Keratinocyte (primary cell): ENCODE measurements around the gene POLR3K. TPM values are rescaled to one million over a fixed set of nuclear protein-coding genes. Genes with fewer than 3 reads are reported as not detected.

ENCODE experiments used
- DNase-seq: peaks from one replicate; pipeline ENCODE4 v3.0.0-alpha.2; 2011; ENCODE audit warnings: low read depth, missing footprints, low spot score
- FAIRE-seq: peaks from 2 replicates; lab custom pipeline; 2011; peaks lifted over from hg19 to GRCh38; lab: Jason Lieb, UNC
- H2AFZ ChIP-seq: 2 replicates; pipeline ENCODE4 v1.6.0; 2012; ENCODE audit warnings: low read length, control low read depth, inconsistent platforms; ENCODE audit not compliant: control insufficient read depth
- H3K27ac ChIP-seq: 2 replicates; pipeline ENCODE4 v1.5.1; 2011; ENCODE audit warnings: low read length; ENCODE audit not compliant: control insufficient read depth, insufficient read depth
- H3K27me3 ChIP-seq: 3 replicates; pipeline ENCODE4 v1.6.0; 2011; ENCODE audit warnings: low read length; ENCODE audit not compliant: control insufficient read depth, insufficient read depth; ENCODE audit errors: extremely low read depth
- H3K36me3 ChIP-seq, 2 experiments: 2 replicates in 1 of 2; 3 replicates in 1 of 2; pipeline ENCODE4 v1.5.1; 2011; ENCODE audit warnings: low read length in 2 of 2, mild to moderate bottlenecking in 1 of 2; ENCODE audit not compliant: control insufficient read depth in 2 of 2, insufficient read depth in 2 of 2; ENCODE audit errors: extremely low read depth in 1 of 2
- H3K4me1 ChIP-seq: 3 replicates; pipeline ENCODE4 v1.5.1; 2011; ENCODE audit warnings: low read length; ENCODE audit not compliant: control insufficient read depth, insufficient read depth; ENCODE audit errors: extremely low read depth
- H3K4me2 ChIP-seq: 3 replicates; pipeline ENCODE4 v1.6.0; 2011; ENCODE audit warnings: low read depth, low read length; ENCODE audit not compliant: control insufficient read depth, insufficient read depth; ENCODE audit errors: extremely low read depth
- H3K4me3 ChIP-seq, 3 experiments: fragments of 200-600 bp in 1 of 3; sonication (generic) in 1 of 3; 2 replicates in 2 of 3; 3 replicates in 1 of 3; pipeline ENCODE4 v1.5.1; 2011 to 2016; ENCODE audit warnings: low read length in 3 of 3, mild to moderate bottlenecking in 3 of 3, control low read depth in 2 of 3, inconsistent platforms in 1 of 3, low read depth in 1 of 3, mixed read lengths in 1 of 3, mixed run types in 1 of 3, moderate library complexity in 1 of 3; ENCODE audit not compliant: control insufficient read depth in 2 of 3, insufficient read depth in 2 of 3; ENCODE audit errors: extremely low read depth in 1 of 3
- H3K79me2 ChIP-seq: 2 replicates; pipeline ENCODE4 v1.6.0; 2012; ENCODE audit warnings: low read length; ENCODE audit not compliant: control insufficient read depth, insufficient read depth
- H3K9ac ChIP-seq: 3 replicates; pipeline ENCODE4 v1.6.0; 2011; ENCODE audit warnings: low read length; ENCODE audit not compliant: control insufficient read depth, insufficient read depth; ENCODE audit errors: extremely low read depth
- H3K9me1 ChIP-seq: 3 replicates; pipeline ENCODE4 v1.6.0; 2011; ENCODE audit warnings: low read length; ENCODE audit not compliant: control insufficient read depth, insufficient read depth; ENCODE audit errors: extremely low read depth
- H3K9me3 ChIP-seq: 2 replicates; pipeline ENCODE4 v1.5.1; 2012; ENCODE audit warnings: low read depth, low read length; ENCODE audit not compliant: control insufficient read depth
- H4K20me1 ChIP-seq: 3 replicates; pipeline ENCODE4 v1.6.0; 2011; ENCODE audit warnings: low read length; ENCODE audit not compliant: control insufficient read depth, insufficient read depth; ENCODE audit errors: extremely low read depth
- EZH2 ChIP-seq: IDR thresholded peaks from one replicate; pipeline ENCODE4 v1.6.1; 2012; ENCODE audit warnings: inconsistent platforms, mild to moderate bottlenecking, low read length, moderate library complexity
- dilution Hi-C: fragments of 300-500 bp; cut with MboI; formaldehyde crosslinking; loops from one replicate; pipeline ENCODE4 v1.7.0; 2020; ENCODE audit warnings: low sequenced_read_pairs; ENCODE audit not compliant: extremely low pct_ligation_motif_present
- polyA plus RNA-seq, 5 experiments: library from polyadenylated mRNA; depleted of rRNA in 3 of 5; stranded (reverse) in 3 of 5; stranded (forward) in 1 of 5; unstranded in 1 of 5; fragments of >200 nt; gene quantifications; 1 replicate in 1 of 5; 2 replicates in 3 of 5; 3 replicates in 1 of 5; pipeline versions ENCODE4 v1.2.1 to v1.2.3, GENCODE V29; 2011 to 2012; ENCODE audit warnings: missing spikeins in 2 of 5, low read depth in 1 of 5, low replicate concordance in 1 of 5
- TF ChIP-seq, protein P1 (sequence below), 3 experiments: IDR thresholded peaks in 1 of 3; conservative IDR thresholded peaks in 1 of 3; optimal IDR thresholded peaks in 1 of 3; 2 replicates in 2 of 3; 3 replicates in 1 of 3; pipeline versions ENCODE3 to v1.5.1; 2011; ENCODE audit warnings: low read length in 3 of 3, mild to moderate bottlenecking in 3 of 3, moderate library complexity in 2 of 3, control low read depth in 1 of 3, inconsistent platforms in 1 of 3; ENCODE audit not compliant: insufficient read depth in 2 of 3; ENCODE audit errors: extremely low read depth in 1 of 3

Gene POLR3K
- polyA plus RNA-seq, 1 donor (not counting 4 experiments of a cell fraction or from before 2014, with no cell fraction given), result 23.2 TPM

DNA sequence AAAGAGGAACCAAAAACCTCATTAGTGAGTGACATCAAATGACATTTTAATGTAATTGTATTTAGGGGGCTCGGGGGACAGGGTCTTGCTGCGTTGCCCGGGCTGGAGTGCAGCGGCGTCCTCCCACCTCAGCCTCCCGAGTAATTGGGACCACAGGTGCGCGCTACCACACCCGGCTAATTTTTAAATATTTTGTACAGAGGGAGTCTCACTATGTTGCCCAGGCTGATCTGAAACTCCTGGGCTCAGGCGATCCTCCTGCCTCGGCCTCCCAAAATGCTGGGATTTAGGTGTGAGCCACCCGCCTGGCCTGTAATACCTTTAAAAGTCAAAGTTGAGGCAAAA is 801 bp upstream of the POLR3K start:
- Histone ChIP-seq H3K27ac (peak overlapping the region; percentile 31), H3K9me1 (no peaks in the 10 kb centered on the region), H3K27me3 (no peaks in the 10 kb centered on the region), H2AFZ (peak overlapping the region; percentile 94), H3K4me3 (peak overlapping the region; percentile 87 to 91 (median 91)), H3K9ac (peak overlapping the region; percentile 77), H3K4me1 (peaks cover 7% of the 10 kb centered on the region), H4K20me1 (no peaks in the 10 kb centered on the region), H3K36me3 (peaks cover 24 to 27% of the 10 kb centered on the region in 2 experiments), H3K9me3 (no peaks in the 10 kb centered on the region), H3K79me2 (peaks cover 32% of the 10 kb centered on the region), H3K4me2 (peak overlapping the region; percentile 85)
- dilution Hi-C loops, result no loop called here
- TF ChIP-seq, protein P1, sequence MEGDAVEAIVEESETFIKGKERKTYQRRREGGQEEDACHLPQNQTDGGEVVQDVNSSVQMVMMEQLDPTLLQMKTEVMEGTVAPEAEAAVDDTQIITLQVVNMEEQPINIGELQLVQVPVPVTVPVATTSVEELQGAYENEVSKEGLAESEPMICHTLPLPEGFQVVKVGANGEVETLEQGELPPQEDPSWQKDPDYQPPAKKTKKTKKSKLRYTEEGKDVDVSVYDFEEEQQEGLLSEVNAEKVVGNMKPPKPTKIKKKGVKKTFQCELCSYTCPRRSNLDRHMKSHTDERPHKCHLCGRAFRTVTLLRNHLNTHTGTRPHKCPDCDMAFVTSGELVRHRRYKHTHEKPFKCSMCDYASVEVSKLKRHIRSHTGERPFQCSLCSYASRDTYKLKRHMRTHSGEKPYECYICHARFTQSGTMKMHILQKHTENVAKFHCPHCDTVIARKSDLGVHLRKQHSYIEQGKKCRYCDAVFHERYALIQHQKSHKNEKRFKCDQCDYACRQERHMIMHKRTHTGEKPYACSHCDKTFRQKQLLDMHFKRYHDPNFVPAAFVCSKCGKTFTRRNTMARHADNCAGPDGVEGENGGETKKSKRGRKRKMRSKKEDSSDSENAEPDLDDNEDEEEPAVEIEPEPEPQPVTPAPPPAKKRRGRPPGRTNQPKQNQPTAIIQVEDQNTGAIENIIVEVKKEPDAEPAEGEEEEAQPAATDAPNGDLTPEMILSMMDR (optimal IDR thresholded peaks at IDR 0.05 in 1 of 3, IDR thresholded peaks at IDR 0.05 in 1 of 3, conservative IDR thresholded peaks at IDR 0.05 in 1 of 3; ENCODE audit: extremely low read depth in 1 of 3, insufficient read depth in 2 of 3, low read length in 3 of 3), result no peak
- TF ChIP-seq EZH2, result no peak
- FAIRE-seq (no peak), DNase-seq (no peak)

DNA sequence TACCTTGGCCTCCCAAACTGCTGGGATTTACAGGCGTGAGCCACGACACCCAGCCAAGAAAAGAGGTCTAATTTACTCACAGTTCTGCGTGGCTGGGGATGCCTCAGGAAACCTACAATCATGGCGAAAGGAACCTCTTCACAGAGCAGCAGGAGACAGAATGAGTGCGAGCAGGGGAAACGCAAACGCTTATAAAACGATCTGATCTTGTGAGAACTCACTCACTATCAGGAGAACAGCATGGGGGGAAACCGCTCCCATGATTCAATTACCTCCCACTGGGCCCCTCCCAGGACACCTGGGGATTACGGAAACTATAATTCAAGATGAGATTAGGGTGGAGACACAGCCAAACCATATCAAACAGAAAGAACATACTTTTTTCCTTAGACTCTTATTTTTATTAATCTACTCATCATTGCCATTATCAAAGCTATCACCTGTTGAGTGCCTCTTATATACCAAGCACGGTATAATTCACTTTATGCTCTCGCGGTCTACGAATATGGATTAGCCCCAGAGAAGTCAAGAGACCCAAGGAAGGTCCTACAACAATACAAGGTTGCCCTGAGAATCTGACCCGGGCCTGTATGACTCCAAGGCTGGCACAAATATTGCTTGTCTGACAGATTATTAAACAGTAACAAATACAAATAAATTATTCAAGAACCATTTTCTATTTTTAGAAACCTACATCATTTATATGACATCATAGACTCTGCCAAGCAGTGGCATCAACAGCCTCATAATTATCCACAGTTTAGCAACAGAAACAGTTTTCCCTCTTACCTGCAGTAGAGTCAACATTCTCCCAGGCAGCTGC is 2.4 kb downstream of the POLR3K start:
- H3K9me1 ChIP-seq, result no peaks in the 10 kb centered on the region
- no peak for TF ChIP-seq EZH2
- TF ChIP-seq, protein P1 (optimal IDR thresholded peaks at IDR 0.05 in 1 of 3, IDR thresholded peaks at IDR 0.05 in 1 of 3, conservative IDR thresholded peaks at IDR 0.05 in 1 of 3; ENCODE audit: extremely low read depth in 1 of 3, insufficient read depth in 2 of 3, low read length in 3 of 3), result no peak
- peaks cover 37% of the 10 kb centered on the region for H3K79me2 ChIP-seq

More for the DNA sequence above, 2.4 kb downstream of the POLR3K start:
- H2AFZ ChIP-seq, result no peak overlapping the region
- H3K9me3 ChIP-seq, result no peaks in the 10 kb centered on the region
- H3K4me1 ChIP-seq, result peaks cover 7% of the 10 kb centered on the region
- H3K4me3 ChIP-seq, result no peak overlapping the region
- peaks cover 2% of the 10 kb centered on the region for H4K20me1 ChIP-seq
- H3K27ac ChIP-seq, result no peak overlapping the region
- H3K4me2 ChIP-seq, result no peak overlapping the region
- no peak overlapping the region for H3K9ac ChIP-seq
- H3K36me3 ChIP-seq, result peaks cover 6 to 23% of the 10 kb centered on the region in 2 experiments
- dilution Hi-C loops, result no loop called here
- H3K27me3 ChIP-seq, result no peaks in the 10 kb centered on the region
- FAIRE-seq (no peak), DNase-seq (no peak)
